Measurements from ENCODE around the gene NKG7. TPM values are rescaled to one million over a fixed set of nuclear protein-coding genes. Genes with fewer than 3 reads are reported as not detected.

The NKG7 gene
- total RNA-seq, 2 donors from 2014 or later, result not detected

GRCh38 chr19:51368366-51369282, 3.8 kb downstream of the NKG7 start, which contains the start of gene CLDND2:
CLDND2 (minus strand) TSS chr19:51369003; CDS start chr19:51368577, 426 bp downstream.
- no peak for DNase-seq
- Histone ChIP-seq H3K4me3 (peak within 1 kb of the TSS in 1 of 2 donors; percentile 53), H3K27ac (peak within 1 kb of the TSS; percentile 19 to 98 (median 64)), H3K9me3 (no peaks in the 10 kb centered on the region), H3K27me3 (no peaks in the 10 kb centered on the region), H3K4me1 (peaks cover 30% of the 10 kb centered on the region), H3K36me3 (replicated peaks in 1 of 2; ENCODE audit: insufficient read depth in 1 of 2, low read depth in 2 of 2) (no peaks in the 10 kb centered on the region)
- intact Hi-C loops (cut with DNase I), result no loop called here
- 68 to 83% methylated on average over 9 to 23 of the region's 23 CpGs for WGBS, 2 donors
- ATAC-seq, result no peak
- TF ChIP-seq POLR2A (IDR thresholded peaks at IDR 0.05) (no peak), CTCF (IDR thresholded peaks at IDR 0.05) (no peak)

GRCh38 chr19:51367565-51368365, 4.7 kb downstream of the NKG7 start:
- 0 to 2% methylated on average over 7 to 59 of the region's 64 CpGs for WGBS, 2 donors

GRCh38 chr19:51367255-51367564, 5.2 kb downstream of the NKG7 start:
- 0 to 1% methylated on average over 6 to 15 of the region's 15 CpGs for WGBS, 2 donors
- no peak for ATAC-seq

More at GRCh38 chr19:51367565-51368365, 4.7 kb downstream of the NKG7 start:
- no peaks in the 10 kb centered on the region for H3K9me3 ChIP-seq
- H3K27ac ChIP-seq, result peak overlapping the region; percentile 94 to 99 (median 98)
- intact Hi-C loops (cut with DNase I), result no loop called here
- peaks cover 37% of the 10 kb centered on the region for H3K4me1 ChIP-seq
- no peaks in the 10 kb centered on the region for H3K27me3 ChIP-seq
- peak overlapping the region in 1 of 2 donors; percentile 53 for H3K4me3 ChIP-seq
- DNase-seq (peak; percentile 98 to 99 (median 99)), ATAC-seq (peak; percentile 88)
- TF ChIP-seq POLR2A (IDR thresholded peaks at IDR 0.05) (peak in 1 of 3 donors; percentile 36), CTCF (IDR thresholded peaks at IDR 0.05) (no peak)
- H3K36me3 ChIP-seq (replicated peaks in 1 of 2; ENCODE audit: insufficient read depth in 1 of 2, low read depth in 2 of 2), result no peaks in the 10 kb centered on the region

More at GRCh38 chr19:51367255-51367564, 5.2 kb downstream of the NKG7 start:
- TF ChIP-seq POLR2A (IDR thresholded peaks at IDR 0.05) (peak; percentile 88 to 90 (median 89)), CTCF (IDR thresholded peaks at IDR 0.05) (no peak)
- intact Hi-C loops (cut with DNase I), result no loop called here
- Histone ChIP-seq H3K36me3 (replicated peaks in 1 of 2; ENCODE audit: insufficient read depth in 1 of 2, low read depth in 2 of 2) (no peaks in the 10 kb centered on the region), H3K27me3 (no peaks in the 10 kb centered on the region), H3K4me1 (peaks cover 43% of the 10 kb centered on the region), H3K9me3 (no peaks in the 10 kb centered on the region), H3K27ac (peak overlapping the region; percentile 94 to 99 (median 98)), H3K4me3 (peak overlapping the region; percentile 51 to 61)
- no peak for DNase-seq

Data from body of pancreas (tissue), 4 donors.